ENCODE data around the gene TTLL3.

Gene TTLL3

DNA sequence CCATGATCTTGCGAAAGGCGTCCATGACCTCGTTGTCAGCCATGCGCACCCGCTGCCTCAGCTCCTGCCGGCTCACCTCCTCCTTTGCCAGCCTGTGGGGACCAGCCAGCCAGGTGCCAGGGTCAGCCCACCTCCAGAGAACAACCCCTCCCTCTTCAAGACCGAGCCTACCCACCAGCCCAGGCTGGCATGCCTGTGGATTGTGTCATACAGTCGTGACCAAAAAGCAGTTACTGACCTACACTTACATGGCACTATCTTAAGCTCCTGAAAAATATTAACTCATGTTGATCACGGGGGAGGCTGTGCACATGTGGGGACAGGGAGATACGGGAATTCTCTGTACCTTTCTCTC is 29.6 kb upstream of the TTLL3 start:
- in situ Hi-C loops (cut with MboI; ENCODE audit: low sequenced_read_pairs) = no loop called here

DNA sequence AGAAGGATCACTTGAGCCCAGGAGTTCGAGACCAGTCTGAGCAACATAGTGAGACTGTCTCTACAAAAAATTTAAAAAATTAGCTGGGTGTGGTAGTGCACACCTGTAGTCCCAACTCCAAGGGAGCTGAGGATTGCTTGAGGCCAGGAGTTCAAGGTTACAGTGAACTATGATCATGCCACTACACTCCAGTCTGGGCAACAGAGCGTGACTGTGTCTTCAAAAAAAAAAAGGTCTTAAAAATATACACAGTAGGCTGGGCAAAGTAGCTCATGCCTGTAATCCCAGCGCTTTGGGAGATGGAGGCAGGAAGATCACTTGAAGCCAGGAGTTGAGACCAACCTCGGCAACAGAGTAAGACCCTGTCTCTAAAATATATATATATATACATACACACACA is 29.2 kb upstream of the TTLL3 start:
- in situ Hi-C loops (cut with MboI; ENCODE audit: low sequenced_read_pairs) = no loop called here

DNA sequence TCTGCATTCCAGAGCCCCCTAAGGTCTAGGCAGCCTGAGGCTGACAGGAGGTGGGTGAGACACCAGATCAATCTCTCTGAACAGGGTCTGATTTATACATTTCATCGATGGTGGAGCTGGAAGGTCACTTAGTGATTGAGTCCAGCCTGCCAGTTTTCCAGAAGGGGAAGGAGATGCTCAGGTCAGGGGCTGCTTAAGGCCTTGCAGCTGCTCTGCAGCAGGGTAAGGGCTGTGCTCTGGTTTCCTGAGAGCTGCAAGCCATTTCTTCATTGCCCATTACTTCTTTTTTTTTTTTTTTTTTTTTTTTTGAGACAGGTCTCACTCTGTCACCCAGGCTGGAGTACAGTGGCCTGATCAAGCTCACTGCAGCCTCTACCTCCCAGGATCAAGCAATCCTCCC is 28.5 kb upstream of the TTLL3 start:
- in situ Hi-C loops (cut with MboI; ENCODE audit: low sequenced_read_pairs) = no loop called here

DNA sequence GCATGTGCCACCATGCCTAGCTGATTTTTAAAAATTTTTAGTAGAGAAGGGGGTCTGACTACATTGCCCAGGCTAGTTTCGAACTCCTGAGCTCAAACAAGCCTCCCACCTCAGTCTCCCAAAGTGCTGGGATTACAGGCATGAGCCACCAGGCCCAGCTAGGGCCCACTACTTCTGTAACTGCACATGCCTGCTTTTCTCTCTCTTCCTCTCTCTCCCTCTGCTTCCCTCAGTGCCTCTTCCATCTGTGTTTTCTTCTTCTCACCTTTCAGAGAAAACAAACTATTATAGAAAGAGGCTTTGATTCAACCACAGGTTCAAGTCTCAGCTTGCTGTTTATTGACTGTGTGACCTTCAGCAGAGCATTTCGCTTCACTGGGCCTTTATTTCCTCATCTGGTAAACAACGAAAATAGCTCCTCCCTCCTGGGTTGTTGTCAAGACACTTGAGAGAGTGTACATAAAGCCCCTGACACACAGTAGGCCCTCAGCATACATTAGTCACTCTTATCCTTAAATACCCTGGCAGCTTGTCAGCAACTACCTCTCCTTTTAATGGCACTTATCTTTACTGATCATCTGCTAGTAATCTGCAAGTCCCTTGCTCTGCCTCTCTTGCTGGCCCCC is 28.0 kb upstream of the TTLL3 start:
- in situ Hi-C loops (cut with MboI; ENCODE audit: low sequenced_read_pairs) = no loop called here

DNA sequence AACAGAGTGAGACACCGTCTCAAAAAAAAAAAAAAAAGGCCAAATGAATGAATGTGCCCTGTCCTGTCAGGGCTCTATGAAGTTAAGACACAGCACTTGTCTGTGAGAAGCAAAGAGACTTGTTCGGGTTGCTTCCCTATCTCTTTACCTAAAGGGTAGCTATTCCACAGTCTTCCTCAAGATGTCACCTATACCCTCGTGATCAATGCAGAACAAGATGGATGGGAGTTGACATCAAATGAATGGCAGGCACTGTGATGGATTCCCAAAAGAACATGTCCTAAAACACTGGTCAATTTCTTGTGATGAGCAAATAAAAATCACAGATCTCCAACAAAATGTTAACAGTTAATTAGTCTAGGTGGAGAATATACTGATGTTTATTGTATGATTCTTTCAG is 27.3 kb upstream of the TTLL3 start:
- in situ Hi-C loops (cut with MboI; ENCODE audit: low sequenced_read_pairs) = no loop called here

DNA sequence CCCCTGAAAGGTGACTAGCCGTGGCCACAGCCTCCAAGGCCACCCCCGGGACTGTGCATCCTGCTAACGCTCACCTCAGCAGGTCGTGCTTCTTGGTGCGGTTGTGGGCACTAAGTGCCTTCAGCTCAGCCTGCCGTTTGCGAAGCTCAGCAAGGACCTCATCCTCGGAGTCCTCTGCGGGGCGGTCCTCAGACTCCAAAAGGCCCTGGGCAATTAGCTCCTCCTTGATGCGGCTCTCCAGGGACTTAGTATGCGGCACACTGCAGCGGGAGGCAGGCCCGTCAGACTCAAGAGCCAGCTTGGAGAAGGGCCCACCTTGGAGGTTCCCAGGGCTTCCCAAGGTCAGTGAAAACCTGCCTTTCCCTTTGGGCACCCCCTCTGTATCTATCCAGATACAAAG is 26.1 kb upstream of the TTLL3 start:
- in situ Hi-C loops (cut with MboI; ENCODE audit: low sequenced_read_pairs) = no loop called here

DNA sequence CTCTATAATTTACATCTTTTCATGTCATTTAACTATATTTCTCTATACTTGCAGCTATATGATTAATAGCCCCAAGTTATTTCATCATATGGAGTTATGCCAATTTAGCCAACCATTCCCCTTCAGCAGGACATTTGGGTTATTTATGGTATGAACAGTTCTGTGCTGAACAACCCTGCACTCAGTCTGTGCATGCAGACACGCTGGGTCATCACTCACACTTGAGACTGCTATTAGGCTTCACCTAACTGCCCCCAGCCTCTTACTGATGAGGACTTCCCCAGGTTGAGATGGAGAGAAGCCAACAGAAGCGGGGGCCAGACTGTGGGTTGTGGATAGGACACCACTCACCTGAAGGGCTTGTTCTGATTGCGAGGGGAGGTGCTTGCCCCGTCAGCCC is 25.1 kb upstream of the TTLL3 start:
- in situ Hi-C loops (cut with MboI; ENCODE audit: low sequenced_read_pairs) = no loop called here

DNA sequence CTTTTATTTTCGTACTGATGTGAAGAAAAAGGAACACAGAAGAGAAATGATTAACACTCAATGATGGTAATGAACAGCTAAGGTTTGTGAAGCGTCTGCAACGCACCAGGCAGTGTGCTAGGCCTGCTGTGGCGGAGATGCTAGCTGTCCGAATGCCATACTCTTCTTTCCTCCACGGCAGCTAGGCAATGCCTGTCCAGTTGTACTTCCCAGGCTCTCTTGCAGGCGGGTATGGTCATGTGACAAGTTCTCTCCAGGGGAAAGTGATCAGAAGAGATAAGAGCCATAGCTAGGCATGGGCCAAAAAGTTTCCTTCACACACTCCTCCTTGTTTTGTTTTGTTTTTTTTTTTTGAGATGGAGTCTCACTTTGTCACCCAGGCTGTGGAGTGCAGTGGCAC is 24.5 kb upstream of the TTLL3 start:
- in situ Hi-C loops (cut with MboI; ENCODE audit: low sequenced_read_pairs) = no loop called here

DNA sequence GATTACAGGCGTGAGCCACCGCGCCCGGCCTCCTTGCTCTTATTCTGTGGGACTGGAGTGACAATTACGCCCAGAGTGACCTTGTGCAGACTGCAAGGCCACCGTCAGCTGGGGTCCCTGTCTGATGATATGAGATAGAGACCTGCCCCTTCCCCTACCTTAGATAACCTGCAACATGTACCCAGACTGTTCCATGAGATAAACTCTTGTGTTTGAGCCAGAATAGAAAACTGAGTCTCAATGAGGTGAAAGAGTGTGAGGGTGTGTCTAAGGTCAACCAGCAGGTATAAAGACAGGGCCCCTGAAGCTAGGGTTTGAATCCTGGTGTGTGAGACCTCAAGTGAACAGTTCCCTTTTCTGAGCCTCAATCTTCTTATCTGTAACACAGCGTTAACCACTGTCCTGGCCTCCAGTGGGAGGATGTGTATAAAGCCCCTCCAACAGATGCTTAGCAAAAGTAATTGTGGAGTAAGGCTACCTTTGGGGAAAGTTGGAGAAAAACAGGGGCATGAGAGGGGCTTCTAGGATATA is 23.8 kb upstream of the TTLL3 start:
- in situ Hi-C loops (cut with MboI; ENCODE audit: low sequenced_read_pairs) = no loop called here

DNA sequence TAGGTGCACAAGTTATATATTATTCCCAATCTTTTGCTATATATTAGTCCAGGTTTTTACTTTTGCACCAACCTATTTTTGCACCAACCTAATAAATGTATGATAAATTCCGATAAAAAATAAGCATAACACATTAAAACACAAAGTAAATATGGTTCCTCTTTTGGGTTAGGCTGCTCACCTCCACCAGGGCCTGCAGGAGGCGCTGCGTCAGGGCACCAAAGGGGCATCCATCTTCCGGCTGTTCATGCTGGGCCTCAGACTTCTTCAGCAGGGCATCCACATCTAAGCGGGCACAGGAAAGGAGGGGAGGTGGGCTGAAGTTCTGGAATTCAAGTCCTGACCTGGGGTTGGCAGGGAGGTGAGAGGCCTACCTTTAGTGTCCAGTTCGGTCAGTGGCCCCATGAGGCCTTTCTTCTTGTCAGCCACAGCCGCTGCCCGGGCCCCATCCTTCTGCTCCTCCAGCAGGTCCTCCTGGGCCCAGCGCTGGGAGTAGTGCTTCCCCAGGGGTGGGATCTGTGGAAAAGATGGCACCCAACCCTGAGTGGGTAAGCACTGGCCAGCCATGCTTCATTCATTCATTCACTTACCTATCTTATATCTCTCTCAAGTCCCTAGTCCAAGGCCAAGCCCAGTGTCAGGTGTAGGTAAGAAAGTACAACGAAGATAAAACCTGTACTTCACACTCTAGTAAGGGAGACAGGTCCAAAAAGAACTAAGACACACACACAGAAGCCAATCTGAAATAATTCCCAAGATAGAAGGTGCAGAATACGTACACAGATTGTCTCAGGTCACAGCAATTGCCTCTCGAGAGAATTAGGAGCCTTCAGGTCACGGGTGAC is 23.0 kb upstream of the TTLL3 start:
- in situ Hi-C loops (cut with MboI; ENCODE audit: low sequenced_read_pairs) = no loop called here

DNA sequence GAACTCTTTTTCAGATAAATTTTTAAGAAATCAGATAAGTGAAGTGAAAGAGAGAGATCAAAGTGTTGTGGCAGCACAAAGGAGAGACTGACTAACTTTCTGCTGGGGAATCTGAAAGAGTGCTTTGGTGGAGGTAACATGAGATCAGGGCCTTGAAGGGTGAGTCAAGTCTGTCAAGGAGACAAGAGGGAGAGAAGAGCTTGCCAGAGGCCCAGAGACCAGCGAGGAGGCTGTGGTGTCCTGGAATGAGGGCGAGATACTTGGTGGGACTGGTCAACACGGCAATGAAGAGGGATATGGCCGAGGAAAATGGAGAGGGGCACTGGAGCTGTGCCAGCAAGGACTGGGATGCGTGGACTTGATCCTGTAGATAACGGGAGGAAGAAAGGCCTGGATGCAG is 22.3 kb upstream of the TTLL3 start:
- in situ Hi-C loops (cut with MboI; ENCODE audit: low sequenced_read_pairs) = no loop called here

DNA sequence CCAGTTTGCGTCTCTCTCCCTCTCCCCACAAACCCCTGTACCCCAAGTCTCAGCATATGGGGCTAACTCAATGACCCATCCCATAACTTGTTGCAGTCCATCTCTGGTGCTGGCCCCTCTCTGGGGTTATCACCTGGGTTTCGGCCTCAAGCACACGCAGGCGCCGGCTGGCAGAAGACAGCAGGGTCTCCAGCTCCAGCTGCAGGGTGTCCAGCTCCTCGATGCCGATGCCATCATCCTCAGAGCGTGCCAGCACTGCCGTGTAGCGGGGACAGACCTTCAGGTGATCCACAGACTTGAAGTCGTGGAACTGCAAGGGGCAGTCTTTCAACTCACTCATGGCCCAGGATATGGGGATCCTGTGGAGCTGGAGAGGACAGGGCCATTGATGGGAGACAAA is 18.9 kb upstream of the TTLL3 start:
- in situ Hi-C loops (cut with MboI; ENCODE audit: low sequenced_read_pairs) = no loop called here

DNA sequence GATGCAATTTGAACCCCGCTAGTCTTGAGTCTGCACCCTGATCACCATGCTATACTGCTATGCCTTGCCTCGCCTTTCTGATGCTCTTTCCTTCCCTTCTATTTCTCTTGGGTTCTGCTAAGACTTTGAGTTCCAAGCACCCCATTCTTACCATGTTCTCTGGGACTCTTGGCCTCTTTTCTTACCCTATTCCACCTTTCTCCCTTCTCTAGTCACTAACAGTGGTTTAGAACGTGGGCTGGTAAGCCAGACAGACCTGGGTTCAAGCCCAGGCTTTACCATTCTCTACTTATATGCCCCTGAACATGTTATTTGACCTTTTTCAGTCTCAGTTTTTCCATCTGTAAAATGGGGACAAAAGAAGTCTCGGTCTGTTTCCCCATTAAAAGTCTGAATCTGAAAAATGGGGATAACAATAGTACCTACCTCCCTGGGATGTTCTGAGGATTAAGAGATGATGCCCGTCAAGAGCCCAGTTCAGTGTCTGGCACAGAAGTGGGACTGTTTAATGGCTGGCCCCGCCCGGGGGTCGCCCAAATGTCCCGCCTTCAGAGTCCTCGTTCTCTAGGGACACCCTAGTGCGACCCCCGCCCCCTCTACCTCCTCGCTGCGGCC is 18.2 kb upstream of the TTLL3 start:
- in situ Hi-C loops (cut with MboI; ENCODE audit: low sequenced_read_pairs) = no loop called here

DNA sequence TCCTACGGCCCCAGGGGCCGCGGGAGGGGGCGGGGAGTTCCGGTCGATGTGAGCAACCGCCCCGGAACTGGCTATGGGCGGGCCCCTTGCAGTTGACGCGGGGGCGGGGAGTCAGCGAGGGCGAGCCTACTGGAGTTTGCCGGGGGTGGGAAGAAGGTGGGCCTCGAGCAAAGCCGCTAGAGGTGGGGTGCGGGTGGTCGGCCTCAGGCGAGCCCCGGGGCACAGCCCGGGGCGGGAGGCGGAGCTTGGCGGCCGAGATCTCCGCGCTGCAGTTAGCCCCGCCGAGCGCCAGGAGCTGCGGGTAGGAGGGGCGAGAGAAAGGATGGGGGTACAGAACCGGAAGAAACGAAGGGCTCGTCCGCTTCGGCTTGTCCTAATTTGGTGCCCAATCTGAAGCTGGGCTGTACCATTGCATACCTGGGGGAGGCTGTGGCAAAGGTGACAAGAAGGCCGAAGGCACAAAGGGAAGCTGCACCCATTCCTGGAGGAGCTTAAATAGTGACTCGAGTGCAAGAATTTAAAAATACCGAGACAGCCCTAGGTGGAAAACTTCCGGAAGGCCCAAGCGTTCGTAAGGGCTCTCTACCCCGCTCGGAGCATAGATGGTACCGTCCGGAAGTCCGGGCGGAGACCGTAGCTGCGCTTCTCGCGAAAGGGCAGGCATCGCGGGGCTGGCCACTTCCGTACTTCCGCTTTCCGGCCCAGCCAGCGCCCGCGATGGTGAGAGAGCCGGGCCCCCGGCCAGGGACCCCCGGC is 17.5 kb upstream of the TTLL3 start, which contains the start of the genes ARPC4 and TADA3:
ARPC4 (plus strand) TSS at position 678 of the 756 bp plus-strand sequence; CDS start at position 718, 40 bp downstream.
TADA3 (minus strand) TSS at position 69 of the 756 bp plus-strand sequence. CDS start 1,007 bp downstream, outside the sequence.
- in situ Hi-C loops (cut with MboI; ENCODE audit: low sequenced_read_pairs) = no loop called here

DNA sequence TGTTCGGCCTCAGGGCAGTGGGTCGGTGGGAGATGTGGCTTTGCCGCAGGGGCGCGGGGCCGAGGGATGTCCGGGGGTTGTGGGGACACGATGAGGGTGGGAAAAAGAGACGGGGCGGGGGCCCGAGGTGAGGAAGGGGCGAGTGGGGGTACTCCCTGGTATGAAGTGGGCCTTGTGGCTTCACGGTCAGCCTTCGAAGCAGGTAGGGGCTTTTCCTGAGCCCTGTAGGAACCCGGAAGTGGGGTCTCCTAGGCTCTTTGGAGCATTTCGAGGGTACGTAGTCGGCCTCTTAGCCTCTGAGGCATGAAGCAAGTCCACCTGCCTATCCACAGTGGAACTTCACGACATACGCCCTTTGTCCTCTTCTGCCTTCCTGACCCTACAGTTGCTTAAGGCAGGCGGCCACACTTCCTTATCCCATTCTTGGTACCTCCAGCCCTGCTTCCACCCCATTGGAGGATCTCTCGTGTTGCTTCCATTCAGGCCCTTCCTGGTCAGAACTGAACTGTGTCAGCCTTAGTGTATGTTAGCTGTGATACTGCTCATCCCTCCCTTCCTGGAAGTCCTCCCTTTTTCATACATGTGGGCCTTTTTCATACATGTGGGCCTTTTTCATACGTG is 16.8 kb upstream of the TTLL3 start:
- in situ Hi-C loops (cut with MboI; ENCODE audit: low sequenced_read_pairs) = no loop called here

DNA sequence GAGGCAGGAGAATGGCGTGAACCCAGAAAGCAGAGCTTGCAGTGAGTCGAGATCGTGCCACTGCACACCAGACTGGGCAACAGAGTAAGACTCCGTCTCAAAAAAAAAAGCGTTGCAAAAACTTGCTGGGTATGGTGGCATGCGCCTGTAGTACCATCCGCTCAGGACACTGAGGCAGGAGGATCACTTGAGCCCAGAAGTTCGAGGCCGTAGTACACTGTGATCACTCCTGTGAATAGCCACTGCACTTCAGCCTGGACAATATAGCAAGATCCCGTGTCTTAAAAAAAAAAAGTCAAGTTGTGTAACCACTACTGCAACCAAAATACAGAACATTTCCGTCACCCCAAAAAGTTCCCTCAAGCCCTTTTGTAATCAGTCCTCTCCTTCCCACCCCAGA is 15.7 kb upstream of the TTLL3 start:
- in situ Hi-C loops (cut with MboI; ENCODE audit: low sequenced_read_pairs) = no loop called here

DNA sequence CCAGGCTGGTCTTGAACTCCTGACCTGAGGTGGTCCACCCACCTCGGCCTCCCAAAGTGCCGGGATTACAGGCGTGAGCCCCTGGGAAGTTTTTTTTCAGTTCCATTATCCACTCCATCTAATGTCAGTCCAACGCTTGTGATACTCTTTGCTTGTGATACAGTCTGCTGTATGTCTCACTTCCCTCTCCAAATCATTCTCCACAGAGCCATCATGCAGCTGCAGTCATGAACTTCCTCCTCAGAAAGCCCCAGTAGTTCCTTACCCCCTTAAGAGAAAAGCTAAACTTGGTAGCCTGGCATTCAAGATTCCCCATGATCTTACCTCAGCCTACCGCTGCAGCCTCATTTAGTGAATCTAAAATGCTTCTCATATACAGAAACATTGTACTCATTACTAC is 14.9 kb upstream of the TTLL3 start:
- in situ Hi-C loops (cut with MboI; ENCODE audit: low sequenced_read_pairs) = no loop called here

DNA sequence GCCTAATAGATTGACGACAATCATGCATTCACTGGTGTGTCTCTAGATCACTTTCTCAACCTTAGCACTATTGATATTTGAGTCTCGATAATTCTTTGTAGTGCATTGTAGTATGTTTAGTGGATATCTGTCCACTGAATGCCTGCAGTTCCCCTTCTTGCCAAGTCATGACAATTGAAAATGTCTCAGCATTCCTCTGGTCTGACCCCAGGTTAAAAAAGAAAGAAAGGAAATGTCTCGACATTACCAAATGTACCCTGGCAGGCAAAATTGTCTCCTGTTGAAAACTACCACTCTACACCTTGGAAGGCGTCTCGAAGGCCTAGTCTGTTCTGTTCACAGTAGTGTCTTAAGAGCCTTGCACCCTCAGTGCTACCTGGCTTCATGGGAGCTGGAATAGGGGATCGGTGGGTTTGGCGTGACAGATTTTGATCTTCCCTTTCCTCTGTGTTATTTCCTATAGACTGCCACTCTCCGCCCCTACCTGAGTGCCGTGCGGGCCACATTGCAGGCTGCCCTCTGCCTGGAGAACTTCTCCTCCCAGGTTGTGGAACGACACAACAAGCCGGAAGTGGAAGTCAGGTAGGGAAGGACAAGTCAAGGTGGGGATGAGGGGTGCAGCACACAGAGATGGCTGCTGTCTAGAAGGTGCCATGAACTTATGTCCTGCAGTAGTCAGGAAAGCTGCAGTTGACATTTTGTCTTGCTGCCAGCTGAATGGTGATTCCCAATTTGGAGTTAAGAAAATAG is 12.7 kb upstream of the TTLL3 start:
- in situ Hi-C loops (cut with MboI; ENCODE audit: low sequenced_read_pairs) = no loop called here

DNA sequence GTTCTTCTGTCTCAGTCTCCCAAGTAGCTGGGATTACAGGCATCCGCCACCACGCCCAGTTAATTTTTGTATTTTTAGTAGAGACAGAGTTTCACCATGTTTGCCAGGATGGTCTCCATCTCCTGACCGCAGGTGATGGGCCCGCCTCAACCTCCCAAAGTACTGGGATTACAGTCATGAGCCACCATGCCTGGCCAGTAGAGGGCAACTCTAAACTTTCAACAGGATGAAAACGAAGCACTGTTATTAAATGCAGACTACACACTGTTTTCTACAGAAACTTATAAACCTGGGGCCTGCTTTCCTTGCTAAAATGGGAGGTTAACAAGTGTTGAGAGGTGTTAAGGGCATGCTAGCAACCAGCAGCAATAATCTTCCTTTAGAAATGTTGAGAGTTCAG is 9.5 kb upstream of the TTLL3 start:
- in situ Hi-C loops (cut with MboI; ENCODE audit: low sequenced_read_pairs) = no loop called here

DNA sequence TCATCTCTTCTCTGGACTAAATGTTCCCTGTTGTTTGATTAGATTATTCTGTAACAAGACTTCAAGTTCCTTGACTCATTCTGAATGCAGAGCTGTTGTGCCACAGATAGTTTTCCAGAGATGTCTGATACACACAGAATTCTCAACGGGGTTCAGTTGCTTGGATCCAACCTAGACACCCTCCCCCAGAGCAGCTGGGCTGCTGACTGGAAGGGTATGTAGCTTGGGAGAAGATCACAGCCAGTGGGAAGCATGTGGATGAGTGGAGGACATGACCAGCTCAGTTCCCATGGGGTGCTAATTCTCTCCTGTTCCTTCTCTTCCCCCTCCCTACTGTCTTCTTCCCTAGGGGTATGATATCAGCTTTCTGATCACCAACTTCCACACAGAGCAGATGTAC is 6.6 kb upstream of the TTLL3 start:
- in situ Hi-C loops (cut with MboI; ENCODE audit: low sequenced_read_pairs) = no loop called here

All from hTERT RPE-1 (cell line).